K562 (cell line): ENCODE data around the gene TRMT44. TPM values are rescaled to one million over a fixed set of nuclear protein-coding genes. Genes with fewer than 3 reads are reported as not detected.

Experiments
- ATAC-seq: fragments of 200-7000 bp; cut with Tn5 transposase; 3 replicates; pipeline ENCODE4 v1.9.1; 2020; ENCODE audit warnings: moderate library complexity
- BruUV-seq: library from RNA; stranded (reverse); fragments of 400-500 nt; replicated peaks from 2 replicates; lab custom pipeline; 2021; lab: Mats Ljungman, UMichigan
- CTCF ChIA-PET: fragments of 300-600 bp; formaldehyde crosslinking; extraction: SDS; loops from one replicate; lab custom pipeline; 2021; ENCODE audit warnings: low intra/inter-chr PET ratio; lab: Yijun Ruan, JAX
- POLR2A ChIA-PET: fragments of 300-600, 350-650 bp; sonication (Branson Sonifier 250); formaldehyde crosslinking; extraction: SDS; loops from one replicate; lab custom pipeline; 2021; ENCODE audit warnings: antibody characterized with exemption, inconsistent platforms; lab: Yijun Ruan, JAX
- DNase-seq, 4 experiments: peaks; one replicate each; pipeline versions ENCODE4 v3.0.0 to v3.0.0-alpha.2; 2011 to 2018; ENCODE audit warnings: low spot score in 3 of 4, mixed read lengths in 3 of 4; ENCODE audit errors: extremely low read depth in 1 of 4
- FAIRE-seq: peaks from 2 replicates; lab custom pipeline; 2011; peaks lifted over from hg19 to GRCh38; lab: Jason Lieb, UNC
- H2AFZ ChIP-seq: 2 replicates; pipeline ENCODE4 v1.6.0; 2011; ENCODE audit warnings: low read depth, low read length, control low read depth, inconsistent platforms
- H3K27ac ChIP-seq: fragments of 200-600 bp; 3 replicates; pipeline ENCODE4 v1.8.0; 2011; ENCODE audit warnings: low read depth, mild to moderate bottlenecking, control low read depth, inconsistent platforms, low read length, moderate library complexity, mixed read lengths; ENCODE audit errors: extremely low read depth
- H3K27me3 ChIP-seq, 2 experiments: fragments of 300-600 bp in 1 of 2; 2 replicates in 1 of 2; 3 replicates in 1 of 2; pipeline versions ENCODE4 v1.6.0 to v1.8.0; 2011; ENCODE audit warnings: inconsistent platforms in 2 of 2, low read length in 2 of 2, mild to moderate bottlenecking in 1 of 2, mixed read lengths in 1 of 2, moderate library complexity in 1 of 2; ENCODE audit not compliant: control insufficient read depth in 2 of 2, insufficient read depth in 2 of 2
- H3K36me3 ChIP-seq: fragments of 300-600 bp; 3 replicates; pipeline ENCODE4 v1.8.0; 2011; ENCODE audit warnings: mild to moderate bottlenecking, low read length, inconsistent platforms; ENCODE audit not compliant: control insufficient read depth, insufficient read depth
- H3K4me1 ChIP-seq, 2 experiments: fragments of 200-600 bp in 1 of 2; replicated peaks in 1 of 2; 2 replicates in 1 of 2; 3 replicates in 1 of 2; pipeline versions ENCODE4 v1.5.1 to v1.8.0; 2011; ENCODE audit warnings: inconsistent platforms in 2 of 2, low read length in 2 of 2, mild to moderate bottlenecking in 1 of 2, mixed read lengths in 1 of 2, moderate library complexity in 1 of 2; ENCODE audit not compliant: control insufficient read depth in 2 of 2, insufficient read depth in 2 of 2
- H3K4me2 ChIP-seq: 2 replicates; pipeline ENCODE4 v1.6.1; 2011; ENCODE audit warnings: low read length, control low read depth, inconsistent platforms, mixed read lengths; ENCODE audit not compliant: insufficient read depth
- H3K4me3 ChIP-seq: fragments of 200-600 bp; sonication (generic), shearing (Covaris generic); 2 replicates; pipeline ENCODE4 v1.5.1; 2016; ENCODE audit warnings: control low read depth, inconsistent platforms
- H3K79me2 ChIP-seq: fragments of 200-600 bp; 3 replicates; pipeline ENCODE4 v1.8.0; 2011; ENCODE audit warnings: low read length, inconsistent platforms; ENCODE audit not compliant: control insufficient read depth, insufficient read depth
- H3K9ac ChIP-seq, 2 experiments: 2 replicates each; pipeline versions ENCODE4 v1.6.0 to v1.6.1; 2011; ENCODE audit warnings: low read depth in 2 of 2, low read length in 2 of 2, control low read depth in 1 of 2, inconsistent platforms in 1 of 2, mild to moderate bottlenecking in 1 of 2, mixed read lengths in 1 of 2; ENCODE audit not compliant: insufficient read depth in 1 of 2
- H3K9me1 ChIP-seq: one replicate; pipeline ENCODE4 v1.6.0; 2011; ENCODE audit warnings: inconsistent platforms, mild to moderate bottlenecking, low read length, moderate library complexity; ENCODE audit not compliant: control insufficient read depth, insufficient read depth
- H3K9me3 ChIP-seq: replicated peaks from 2 replicates; pipeline ENCODE4 v1.5.1; 2011; ENCODE audit warnings: low read depth, low read length, inconsistent platforms; ENCODE audit not compliant: control insufficient read depth, insufficient read depth
- H4K20me1 ChIP-seq: replicated peaks from 2 replicates; pipeline ENCODE4 v1.6.1; 2011; ENCODE audit warnings: low read length, inconsistent platforms, mixed read lengths; ENCODE audit not compliant: control insufficient read depth, insufficient read depth
- CBX5 ChIP-seq: IDR thresholded peaks from 2 replicates; pipeline ENCODE4 v1.6.1; 2014; ENCODE audit warnings: low read depth, borderline replicate concordance
- CHAMP1 ChIP-seq: fragments of 450-650 bp; IDR thresholded peaks from 2 replicates; pipeline ENCODE4 v1.6.1; 2016; ENCODE audit warnings: mild to moderate bottlenecking
- EZH2 ChIP-seq: IDR thresholded peaks from 2 replicates; pipeline ENCODE4 v1.6.1; 2012; ENCODE audit warnings: low read depth, mild to moderate bottlenecking, inconsistent platforms, low read length, borderline replicate concordance
- HMG20B ChIP-seq: fragments of 250-450 bp; sonication (Bioruptor Pico); IDR thresholded peaks from 2 replicates; pipeline ENCODE4 v1.5.0; 2021; ENCODE audit warnings: mild to moderate bottlenecking
- KDM1A ChIP-seq, 2 experiments: fragments of 450-650 bp; IDR thresholded peaks; 2 replicates each; pipeline ENCODE4 v1.6.1; 2016; ENCODE audit warnings: mild to moderate bottlenecking in 2 of 2
- MTA1 ChIP-seq: fragments of 450-650 bp; IDR thresholded peaks from 2 replicates; pipeline ENCODE4 v1.6.1; 2017; ENCODE audit warnings: borderline replicate concordance
- NFYB ChIP-seq: IDR thresholded peaks from 2 replicates; pipeline ENCODE4 v1.6.1; 2011; ENCODE audit warnings: mild to moderate bottlenecking, moderate library complexity; ENCODE audit not compliant: insufficient read length; ENCODE audit errors: extremely low read depth
- RBM34 ChIP-seq: fragments of 200-400 bp; formaldehyde crosslinking; IDR thresholded peaks from 2 replicates; pipeline ENCODE4 v1.6.1; 2018; ENCODE audit warnings: low read length, borderline replicate concordance; ENCODE audit not compliant: insufficient read depth
- ZBTB17 ChIP-seq: fragments of 450-650 bp; formaldehyde crosslinking; IDR thresholded peaks from 2 replicates; pipeline ENCODE4 v1.4.0; 2020; ENCODE audit warnings: mild to moderate bottlenecking
- ZNF174 ChIP-seq: fragments of 250-450 bp; sonication (Bioruptor Pico); IDR thresholded peaks from 2 replicates; pipeline ENCODE4 v1.4.0; 2020; ENCODE audit warnings: mild to moderate bottlenecking
- ZNF57 ChIP-seq: fragments of 450-650 bp; formaldehyde crosslinking; IDR thresholded peaks from 2 replicates; pipeline ENCODE4 v1.4.0; 2020; ENCODE audit warnings: mild to moderate bottlenecking, moderate library complexity
- ZZZ3 ChIP-seq: fragments of 450-650 bp; IDR thresholded peaks from 2 replicates; pipeline ENCODE4 v1.6.1; 2016; ENCODE audit warnings: antibody characterized with exemption, mild to moderate bottlenecking, moderate library complexity
- WGBS: fragments of 100-300 bp; shearing (Covaris generic); methylation state at CpG from one replicate; pipeline ENCODE4 v1.1.6; 2016; ENCODE audit warnings: low coverage, mixed read lengths; ENCODE audit not compliant: insufficient coverage; ENCODE audit errors: missing lambda C conversion rate; 5-methylcytosine and 5-hydroxymethylcytosine counted together
- in situ Hi-C: fragments of 300-500 bp; cut with MboI; formaldehyde crosslinking; loops from 4 replicates; pipeline ENCODE4 v1.15.0; 2018; ENCODE audit warnings: inconsistent platforms, mixed read lengths
- intact Hi-C: fragments of 100-400 bp; cut with micrococcal nuclease; formaldehyde crosslinking; loops from 2 replicates; pipeline ENCODE4 v1.14.2; 2022
- polyA plus RNA-seq, 8 experiments: library from polyadenylated mRNA; depleted of rRNA in 4 of 8; stranded (reverse) in 5 of 8; unstranded in 3 of 8; fragments of >200 nt; fragmentation: Nextera tagmentation in 2 of 8; fragmentation: Illumina TruSeq in 1 of 8; extraction: Ambion mirVana in 2 of 8; extraction: Trizol in 1 of 8; gene quantifications; 2 replicates each; pipeline versions ENCODE4 v1.2.1 to v1.2.3, GENCODE V29; 2011 to 2014; ENCODE audit warnings: inconsistent platforms in 1 of 8, missing spikeins in 1 of 8
- total RNA-seq, 7 experiments: library from RNA; depleted of rRNA in 6 of 7; stranded (reverse); fragments of >200 nt in 6 of 7; fragmentation: Illumina TruSeq in 2 of 7; extraction: Trizol in 2 of 7; gene quantifications; 2 replicates each; pipeline versions ENCODE4 v1.2.1 to v1.2.3, GENCODE V29; 2011 to 2021; ENCODE audit warnings: low replicate concordance in 1 of 7
- TF ChIP-seq, protein P1 (sequence below), 2 experiments: fragments of 450-650 bp; conservative IDR thresholded peaks; 2 replicates each; pipeline ENCODE4 v1.6.1; 2017; ENCODE audit warnings: mild to moderate bottlenecking in 2 of 2, moderate library complexity in 2 of 2
- TF ChIP-seq, protein P2 (sequence below): fragments of 250-450 bp; sonication (Bioruptor Pico); IDR thresholded peaks from 2 replicates; pipeline ENCODE4 v1.4.0; 2020; ENCODE audit warnings: mild to moderate bottlenecking, moderate library complexity, borderline replicate concordance

TRMT44 gene
- total and polyA plus RNA-seq, 9 of the 15 experiments (the other 6 are each of a cell fraction or from before 2014, with no cell fraction given) = 1.2 to 18.6 (median 10.0) TPM

DNA sequence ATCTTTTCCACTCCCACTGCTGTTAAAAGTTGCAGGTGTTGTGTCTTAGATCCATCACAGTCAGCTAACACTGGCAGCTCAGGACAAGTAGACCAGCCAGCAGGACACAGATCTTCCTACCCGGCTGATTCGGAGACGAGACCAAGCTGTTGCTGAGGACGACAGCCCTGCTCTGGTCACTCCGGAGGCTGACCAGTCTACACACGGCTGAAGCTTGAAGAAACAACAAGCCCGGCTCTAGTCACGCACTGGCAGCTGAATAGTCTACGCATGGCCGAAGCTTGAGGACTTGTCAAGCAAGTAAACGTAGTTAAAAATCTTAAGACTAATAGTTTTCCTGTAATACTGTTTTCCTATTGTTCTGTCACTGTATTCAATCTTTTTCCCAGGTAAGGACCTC lies 1.8 kb upstream of the TRMT44 start:
- H3K4me3 ChIP-seq = peak overlapping the region; percentile 97
- TF ChIP-seq, protein P1, sequence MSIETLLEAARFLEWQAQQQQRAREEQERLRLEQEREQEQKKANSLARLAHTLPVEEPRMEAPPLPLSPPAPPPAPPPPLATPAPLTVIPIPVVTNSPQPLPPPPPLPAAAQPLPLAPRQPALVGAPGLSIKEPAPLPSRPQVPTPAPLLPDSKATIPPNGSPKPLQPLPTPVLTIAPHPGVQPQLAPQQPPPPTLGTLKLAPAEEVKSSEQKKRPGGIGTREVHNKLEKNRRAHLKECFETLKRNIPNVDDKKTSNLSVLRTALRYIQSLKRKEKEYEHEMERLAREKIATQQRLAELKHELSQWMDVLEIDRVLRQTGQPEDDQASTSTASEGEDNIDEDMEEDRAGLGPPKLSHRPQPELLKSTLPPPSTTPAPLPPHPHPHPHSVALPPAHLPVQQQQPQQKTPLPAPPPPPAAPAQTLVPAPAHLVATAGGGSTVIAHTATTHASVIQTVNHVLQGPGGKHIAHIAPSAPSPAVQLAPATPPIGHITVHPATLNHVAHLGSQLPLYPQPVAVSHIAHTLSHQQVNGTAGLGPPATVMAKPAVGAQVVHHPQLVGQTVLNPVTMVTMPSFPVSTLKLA (conservative IDR thresholded peaks at IDR 0.05) = no peak
- TF ChIP-seq KDM1A (IDR thresholded peaks at IDR 0.05) = no peak
- TF ChIP-seq ZNF174 (CRISPR knock-in tag) = no peak
- no peak for TF ChIP-seq MTA1
- TF ChIP-seq CHAMP1 = no peak
- TF ChIP-seq HMG20B (CRISPR knock-in tag) = no peak
- TF ChIP-seq, protein P2, sequence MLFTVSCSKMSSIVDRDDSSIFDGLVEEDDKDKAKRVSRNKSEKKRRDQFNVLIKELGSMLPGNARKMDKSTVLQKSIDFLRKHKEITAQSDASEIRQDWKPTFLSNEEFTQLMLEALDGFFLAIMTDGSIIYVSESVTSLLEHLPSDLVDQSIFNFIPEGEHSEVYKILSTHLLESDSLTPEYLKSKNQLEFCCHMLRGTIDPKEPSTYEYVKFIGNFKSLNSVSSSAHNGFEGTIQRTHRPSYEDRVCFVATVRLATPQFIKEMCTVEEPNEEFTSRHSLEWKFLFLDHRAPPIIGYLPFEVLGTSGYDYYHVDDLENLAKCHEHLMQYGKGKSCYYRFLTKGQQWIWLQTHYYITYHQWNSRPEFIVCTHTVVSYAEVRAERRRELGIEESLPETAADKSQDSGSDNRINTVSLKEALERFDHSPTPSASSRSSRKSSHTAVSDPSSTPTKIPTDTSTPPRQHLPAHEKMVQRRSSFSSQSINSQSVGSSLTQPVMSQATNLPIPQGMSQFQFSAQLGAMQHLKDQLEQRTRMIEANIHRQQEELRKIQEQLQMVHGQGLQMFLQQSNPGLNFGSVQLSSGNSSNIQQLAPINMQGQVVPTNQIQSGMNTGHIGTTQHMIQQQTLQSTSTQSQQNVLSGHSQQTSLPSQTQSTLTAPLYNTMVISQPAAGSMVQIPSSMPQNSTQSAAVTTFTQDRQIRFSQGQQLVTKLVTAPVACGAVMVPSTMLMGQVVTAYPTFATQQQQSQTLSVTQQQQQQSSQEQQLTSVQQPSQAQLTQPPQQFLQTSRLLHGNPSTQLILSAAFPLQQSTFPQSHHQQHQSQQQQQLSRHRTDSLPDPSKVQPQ (CRISPR knock-in tag) = no peak
- TF ChIP-seq EZH2 = no peak
- no peak for TF ChIP-seq NFYB
- TF ChIP-seq ZZZ3 = no peak
- no peak for TF ChIP-seq RBM34
- TF ChIP-seq CBX5 = no peak
- no peak for TF ChIP-seq ZBTB17 (CRISPR knock-in tag)
- TF ChIP-seq ZNF57 = no peak

More for the DNA sequence above, 1.8 kb upstream of the TRMT44 start:
- Histone ChIP-seq H3K9ac (peak overlapping the region; percentile 71 to 97; a peak in 3 of 4 replicates), H3K27ac (peak overlapping the region; percentile 99), H3K27me3 (no peaks in the 10 kb centered on the region), H4K20me1 (peaks cover 11% of the 10 kb centered on the region), H2AFZ (no peak overlapping the region), H3K4me1 (peaks cover 8 to 17% of the 10 kb centered on the region in 2 experiments; a peak in 4 of 5 replicates), H3K4me2 (peak overlapping the region; percentile 98), H3K79me2 (peaks cover 76% of the 10 kb centered on the region), H3K9me1 (no peaks in the 10 kb centered on the region), H3K36me3 (peaks cover 13% of the 10 kb centered on the region; the same call in 2 of the 3 replicates), H3K9me3 (no peaks in the 10 kb centered on the region)
- ATAC-seq = peak; percentile 10
- no TSS peak for BruUV-seq
- intact Hi-C loops (no loop called here), in situ Hi-C loops (no loop called here)
- CTCF ChIA-PET = no interaction called here
- 50% methylated on average over 11 of the region's 11 CpGs for WGBS
- FAIRE-seq = no peak
- DNase-seq = peak in 1 of 4 experiments; percentile 20
- POLR2A ChIA-PET = interaction anchor here (1.2 to 2.6 kb wide), 2 partner anchors 10 to 175 kb away, joined by 3 to 11 read pairs; no protein-coding TSS in a partner anchor
